NCI-H187 (cell line): Measurements from ENCODE around the gene IGSF21.
"Not testable (repeated sequence)": the region's sequence is repeated elsewhere in the genome, so short reads cannot be mapped to it uniquely, and the experiment has no call there.

Source experiments
- DNase-seq, 2 experiments: peaks; one replicate each; lab custom pipeline; 2025; lab: John Stamatoyannopoulos, UW

The IGSF21 gene

DNA sequence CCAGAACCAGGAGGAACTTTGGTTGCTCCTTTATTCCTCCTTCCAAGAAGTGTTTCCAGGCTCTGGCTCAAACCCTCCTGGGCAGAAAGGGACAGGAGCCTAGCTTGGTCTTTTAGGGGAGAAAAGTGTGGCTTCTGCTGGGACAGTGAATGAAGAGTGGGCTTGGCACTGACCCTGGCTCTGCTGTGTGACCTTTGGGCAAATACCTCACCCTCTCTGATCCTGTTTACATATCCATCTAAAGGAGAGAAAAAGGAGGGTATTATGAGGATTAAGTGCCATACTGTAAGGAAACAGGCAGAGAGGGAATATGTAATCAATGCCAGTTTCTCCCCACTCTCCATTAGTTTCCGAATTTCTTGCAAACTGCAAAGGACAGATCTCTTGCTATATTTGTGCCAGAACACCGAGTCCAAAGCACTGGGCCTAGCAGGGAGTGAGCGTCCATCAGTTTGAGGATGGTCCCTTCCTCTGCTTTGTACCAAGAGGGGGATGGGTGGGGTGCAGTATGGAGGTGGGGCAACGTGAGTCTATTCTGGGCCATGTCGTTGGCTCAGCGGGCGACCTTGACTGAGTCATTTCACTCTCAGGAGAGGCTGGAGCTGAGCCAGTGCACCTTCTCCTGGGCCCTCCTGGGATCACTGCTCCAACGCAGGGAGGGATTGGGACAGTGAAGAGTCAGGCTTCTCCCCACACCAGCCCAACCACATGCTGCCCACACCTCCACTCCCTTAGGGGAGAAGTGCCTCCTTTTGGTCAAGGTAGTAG lies 38.4 kb downstream of the IGSF21 start:
- DNase-seq: no peak

DNA sequence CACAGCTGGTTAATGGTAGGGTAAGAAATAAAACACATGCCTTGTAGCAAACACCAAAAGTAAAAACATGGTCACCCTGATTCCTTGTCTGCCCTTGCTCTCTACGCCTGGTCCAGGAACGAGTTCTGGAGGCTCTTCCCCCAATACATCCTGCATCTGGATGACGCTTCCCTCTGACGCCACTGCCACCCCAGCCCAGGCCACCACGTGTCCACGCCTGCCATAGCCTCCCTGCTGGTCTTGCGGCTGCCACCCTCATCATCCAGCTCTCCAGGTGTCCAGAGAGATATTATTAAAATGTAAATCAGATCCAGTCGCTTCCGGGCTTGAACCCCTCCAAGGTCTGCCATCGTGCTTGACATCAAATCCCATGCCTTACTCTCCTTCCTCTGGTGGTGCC lies 39.3 kb downstream of the IGSF21 start:
- no peak for DNase-seq

DNA sequence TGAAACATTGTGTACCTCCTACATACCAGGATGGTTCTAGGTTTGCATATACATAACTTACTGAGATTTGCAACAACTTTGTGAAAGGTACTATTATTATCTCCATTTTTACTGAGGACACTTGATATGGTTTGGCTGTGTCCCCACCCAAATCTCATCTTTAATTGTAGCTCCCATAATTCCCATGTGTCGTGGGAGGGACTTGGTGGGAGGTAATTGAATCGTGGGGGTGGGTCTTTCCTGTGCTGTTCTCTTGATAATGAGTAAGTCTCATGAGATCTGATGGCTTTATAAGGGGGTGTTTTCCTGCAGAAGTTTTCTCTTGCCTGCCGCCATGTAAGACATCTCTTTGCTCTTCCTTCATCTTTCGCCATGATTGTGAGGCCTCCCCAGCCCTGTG lies 40.1 kb downstream of the IGSF21 start:
- DNase-seq: no peak

DNA sequence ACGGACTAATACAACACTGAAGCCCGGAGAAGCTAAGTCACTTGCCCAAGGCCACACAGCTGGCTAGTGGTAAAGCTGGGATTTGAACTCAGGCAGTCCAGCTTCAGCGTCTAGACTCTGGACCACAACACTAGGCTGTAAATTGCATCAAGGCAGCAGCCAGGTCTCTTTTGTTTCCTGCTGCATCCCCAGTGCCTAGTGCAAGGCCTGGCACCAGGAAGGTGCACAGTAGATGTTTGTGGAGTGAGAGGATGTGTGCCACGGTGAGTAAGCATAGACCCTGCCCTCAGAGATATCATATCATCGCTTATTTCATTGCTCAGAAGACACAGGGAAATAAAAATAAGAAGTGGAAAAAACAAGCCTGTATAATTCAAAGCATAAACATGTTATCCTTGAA lies 40.9 kb downstream of the IGSF21 start:
- DNase-seq: no peak

DNA sequence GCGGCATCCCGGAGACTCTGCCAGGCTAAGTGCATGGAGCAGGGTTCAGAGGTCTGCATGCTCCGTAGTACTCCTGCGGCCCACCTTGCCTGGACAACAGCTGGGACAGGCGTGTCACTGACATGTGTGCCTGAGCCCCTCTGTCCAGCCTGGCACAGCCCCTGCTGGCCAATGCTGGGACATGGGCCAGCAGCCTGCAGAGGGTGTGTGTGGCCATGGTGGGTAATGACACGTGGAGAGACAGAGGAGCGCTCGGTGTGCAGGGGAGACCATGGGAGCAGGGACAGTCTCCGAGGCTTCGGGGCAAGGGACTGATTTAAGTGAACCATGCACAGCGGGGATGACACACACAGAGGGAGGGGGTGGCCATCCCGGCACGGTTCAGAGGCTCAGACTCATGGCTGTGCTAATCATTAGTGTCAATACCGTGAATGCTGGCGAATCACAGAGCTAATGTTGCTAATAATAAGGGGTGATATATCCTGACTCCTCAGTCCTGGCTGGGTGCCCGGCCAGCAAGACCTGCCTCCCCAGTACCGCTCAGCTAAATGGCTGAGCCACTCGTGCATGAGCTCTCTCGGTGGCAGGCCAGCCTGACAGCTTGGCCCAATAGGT lies 41.5 kb downstream of the IGSF21 start:
- no peak for DNase-seq

DNA sequence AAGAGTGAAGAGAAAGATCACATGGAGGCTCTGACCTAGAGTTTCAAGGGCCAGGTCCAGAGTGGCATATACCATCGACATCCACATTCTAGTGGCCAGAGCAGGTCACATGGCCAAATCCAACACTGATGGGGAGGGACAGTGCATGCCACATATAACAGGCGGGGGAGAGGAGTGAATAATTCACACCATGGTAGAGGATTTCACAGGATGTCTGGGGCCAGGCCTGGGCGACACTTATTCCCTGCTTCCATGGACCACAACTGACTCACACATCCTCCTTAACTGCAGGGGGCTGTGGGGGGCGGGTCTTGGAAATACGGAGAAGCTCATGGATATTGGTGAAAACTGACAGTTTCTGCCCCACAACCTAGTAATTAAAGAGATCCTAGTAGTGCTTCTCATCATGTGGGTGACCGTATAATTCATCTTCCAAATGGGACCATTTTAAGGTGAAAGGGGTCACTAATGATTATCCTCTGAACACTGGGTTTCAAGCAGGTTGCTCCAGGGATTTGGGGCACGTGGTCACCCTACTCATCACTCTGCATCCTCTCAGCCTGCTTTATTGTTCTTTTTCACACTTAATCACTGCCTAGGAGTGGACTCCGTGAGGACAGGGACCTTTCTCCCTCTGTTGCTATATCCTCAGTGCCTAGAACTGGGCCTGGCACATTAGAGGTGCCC lies 44.0 kb downstream of the IGSF21 start:
- no peak for DNase-seq

DNA sequence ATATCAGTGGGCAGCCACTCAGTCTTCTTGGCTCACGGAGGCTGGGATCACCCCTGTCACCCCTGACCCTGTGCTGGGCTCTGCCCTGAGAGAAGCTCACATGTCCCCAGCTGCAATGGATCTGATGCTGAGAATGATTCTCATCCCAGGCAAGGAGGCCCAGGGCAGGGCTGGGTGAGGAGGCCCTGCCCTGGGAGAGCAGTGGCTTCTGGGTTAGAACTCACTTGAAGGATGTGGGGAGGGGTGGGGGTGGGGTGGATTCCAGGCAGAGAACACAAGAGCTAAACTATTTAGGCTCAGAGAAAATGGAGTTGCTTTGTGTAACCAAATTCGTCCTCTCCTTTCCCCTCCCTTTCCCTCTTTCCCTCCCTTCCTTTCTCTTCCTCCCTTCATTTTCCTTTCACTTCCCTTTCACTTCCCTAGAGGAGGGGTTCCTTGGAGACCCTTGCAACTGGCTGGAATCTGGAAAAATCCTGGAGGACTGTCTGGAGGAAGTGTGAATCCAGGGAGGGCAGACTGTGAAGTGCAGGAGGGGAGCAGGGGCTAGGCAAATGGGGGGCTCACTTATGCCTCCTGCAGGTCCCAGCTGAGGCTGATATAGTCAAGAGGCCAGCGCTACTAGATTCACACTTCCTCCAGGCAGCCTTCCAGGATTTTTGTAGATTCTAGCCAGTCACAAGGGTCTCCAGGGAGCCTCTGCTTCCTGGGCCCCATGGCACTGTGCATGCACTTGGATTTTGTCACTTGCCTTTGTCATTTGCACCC lies 47.0 kb downstream of the IGSF21 start:
- no peak for DNase-seq

DNA sequence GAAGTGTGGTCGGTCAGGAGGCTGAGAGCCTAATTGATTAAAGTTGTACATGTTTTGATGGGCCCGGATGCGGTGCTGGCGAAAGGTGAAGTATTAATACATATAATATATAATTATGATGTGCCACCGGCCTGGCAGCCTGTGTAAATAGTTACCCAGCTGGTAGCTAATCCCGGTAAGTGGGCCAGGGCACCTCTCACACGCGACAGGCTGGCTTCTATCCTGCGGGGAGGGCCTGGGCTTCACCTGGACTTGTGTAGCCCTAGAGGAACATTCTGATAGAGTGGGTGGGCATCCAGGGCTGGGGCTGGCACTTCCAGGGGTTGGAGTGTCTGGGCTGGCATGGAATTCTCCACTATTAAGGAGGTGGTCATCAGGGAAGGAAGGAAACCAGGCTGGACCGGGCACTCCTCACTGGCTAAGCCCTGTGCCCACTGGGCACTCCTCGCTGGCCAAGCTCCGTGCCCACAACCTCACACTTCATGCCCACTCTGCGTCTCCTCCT lies 48.3 kb downstream of the IGSF21 start:
- DNase-seq: no peak

DNA sequence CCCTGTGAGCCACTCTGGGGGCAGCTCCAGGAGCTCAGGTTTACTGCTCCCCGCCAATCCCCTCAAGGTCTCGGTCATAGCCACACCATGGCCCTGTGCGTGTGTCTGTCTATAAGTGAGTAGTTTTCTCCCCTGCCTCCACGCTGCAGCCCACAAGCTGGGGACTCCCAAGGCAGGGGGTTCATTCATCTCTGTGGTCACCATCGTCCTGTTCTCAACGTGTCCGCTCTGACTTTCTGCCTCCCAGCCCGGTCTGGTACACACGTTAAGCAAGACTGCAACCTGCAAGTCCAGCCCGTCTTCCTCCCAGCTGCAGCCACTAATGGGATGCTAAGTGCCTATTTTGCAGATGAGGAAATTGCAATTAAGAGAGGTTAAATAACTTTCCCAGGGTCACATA lies 49.8 kb downstream of the IGSF21 start:
- DNase-seq: no peak

DNA sequence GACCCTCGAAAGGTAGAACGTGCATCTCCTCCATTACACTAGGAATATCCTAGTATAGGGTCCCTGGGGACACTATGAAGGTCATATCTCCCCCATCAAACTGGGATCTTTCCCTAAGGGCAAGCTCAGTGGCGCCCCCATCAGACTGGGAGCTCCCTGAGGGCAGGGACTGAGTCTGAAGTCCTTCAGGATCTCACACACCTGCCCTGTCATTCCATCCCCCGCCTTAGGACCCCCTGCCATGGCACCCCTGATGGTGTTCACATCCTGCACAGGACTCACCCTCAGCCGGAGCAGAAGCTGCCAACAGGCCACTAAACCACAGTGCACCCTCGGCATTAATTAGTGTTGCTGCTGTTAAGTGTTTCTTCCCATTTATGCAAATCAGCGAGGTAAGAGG lies 50.4 kb downstream of the IGSF21 start:
- DNase-seq: no peak

DNA sequence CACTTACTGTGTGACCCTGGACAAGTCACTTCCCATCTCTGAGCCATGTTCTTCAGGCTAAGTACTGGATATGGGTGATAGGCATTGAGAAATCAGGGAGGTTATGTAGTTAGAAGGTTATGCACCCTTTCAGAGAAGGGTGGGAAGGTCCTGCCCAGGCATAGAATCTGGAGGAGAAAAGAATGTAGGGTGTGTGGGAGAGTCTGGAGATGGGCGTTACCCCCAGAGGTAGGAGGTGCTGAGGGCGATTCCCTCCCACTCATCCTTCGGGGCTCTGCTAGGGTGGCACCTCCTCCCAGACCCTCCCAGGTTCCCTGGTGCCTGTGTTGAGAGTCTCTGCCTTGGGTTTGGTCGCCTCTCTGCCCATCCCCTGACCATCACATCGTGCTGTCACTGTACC lies 51.1 kb downstream of the IGSF21 start:
- DNase-seq: no peak

DNA sequence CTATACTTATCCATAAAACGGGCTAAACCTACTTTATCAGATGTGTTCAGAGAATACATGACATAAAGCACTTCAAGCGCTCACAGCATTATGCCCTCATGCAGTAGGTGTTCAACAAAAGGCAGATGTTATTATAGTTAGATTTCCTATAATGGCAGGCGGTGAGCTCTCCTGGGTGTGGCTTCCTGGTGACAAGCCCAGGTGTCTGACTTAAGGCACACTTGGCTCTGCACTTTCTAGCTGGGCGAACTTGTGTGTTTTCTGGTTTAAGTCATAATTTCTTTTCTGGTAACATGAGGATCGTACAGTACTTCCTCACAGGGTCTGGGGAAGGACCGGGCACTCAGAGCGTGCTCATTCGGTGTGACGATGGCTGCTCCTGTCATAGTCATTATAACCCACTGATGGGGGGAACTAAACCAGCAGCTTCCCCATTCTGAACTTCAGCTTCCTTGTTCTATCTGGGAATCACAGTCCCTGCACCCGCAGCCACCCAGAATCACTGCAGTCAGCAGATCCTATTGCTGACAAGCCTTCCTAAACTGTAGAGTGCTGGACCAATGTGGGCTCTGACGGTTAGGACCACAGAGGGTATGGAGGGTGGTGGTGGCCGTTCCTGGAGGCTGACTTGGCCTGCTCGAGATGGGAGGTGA lies 52.8 kb downstream of the IGSF21 start:
- no peak for DNase-seq

DNA sequence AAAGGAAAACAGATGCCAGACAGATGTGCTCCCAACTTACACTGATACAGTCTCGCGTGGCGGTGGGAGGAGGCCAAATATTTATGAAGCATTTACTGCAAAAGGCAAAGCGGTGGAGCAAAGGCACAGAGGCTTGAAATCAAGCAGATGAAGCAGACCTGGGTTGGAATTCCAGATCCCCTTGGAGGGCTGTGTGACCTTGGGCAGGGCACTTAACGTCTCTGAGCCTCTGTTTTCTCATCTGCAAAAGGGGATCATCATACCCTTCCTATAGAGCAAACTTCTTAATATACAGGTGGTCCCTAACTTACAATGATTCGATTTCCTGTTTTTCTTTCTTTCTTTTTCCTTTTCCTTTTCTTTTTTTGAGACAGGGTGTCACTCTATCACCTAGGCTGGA lies 54.1 kb downstream of the IGSF21 start:
- no peak for DNase-seq

DNA sequence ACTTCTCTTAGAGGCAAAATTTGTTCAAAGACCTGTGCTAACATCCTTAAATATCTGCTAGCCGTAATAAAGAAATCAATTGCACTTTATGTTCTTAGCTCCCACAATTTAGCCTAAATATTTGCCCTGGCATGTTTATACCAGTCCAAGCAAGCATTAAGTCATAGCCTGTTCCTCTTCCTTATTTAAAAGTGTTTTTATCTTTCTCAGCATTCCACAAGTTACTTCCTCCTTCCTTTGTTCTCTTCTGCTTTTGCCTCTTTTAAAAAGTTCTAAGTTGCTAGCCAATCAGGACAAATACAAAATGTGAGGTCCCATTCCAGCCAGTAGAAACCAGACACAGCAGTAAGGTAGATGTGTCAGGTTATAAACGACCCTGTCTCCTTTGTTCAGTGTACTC lies 58.0 kb downstream of the IGSF21 start:
- not testable (repeated sequence) for DNase-seq

DNA sequence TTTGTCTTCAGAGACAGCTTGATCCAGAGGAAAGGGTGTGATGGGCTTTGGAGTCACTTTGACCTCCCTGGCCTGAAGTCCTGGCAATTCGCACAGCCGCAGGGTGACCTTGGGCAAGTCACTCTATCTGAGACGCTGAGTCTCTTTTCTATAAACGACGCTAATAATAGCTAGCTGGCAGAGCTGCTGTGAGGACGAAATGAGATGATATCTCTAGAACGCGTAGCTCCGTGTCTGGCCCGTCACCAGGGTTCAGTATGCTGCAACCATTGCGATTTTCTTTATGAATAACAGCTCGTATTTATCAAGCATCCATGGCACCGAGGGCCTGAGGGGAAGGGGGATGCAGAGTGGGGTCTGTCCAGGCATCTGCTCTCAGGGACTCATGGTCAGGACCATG lies 58.7 kb downstream of the IGSF21 start:
- DNase-seq: no peak

DNA sequence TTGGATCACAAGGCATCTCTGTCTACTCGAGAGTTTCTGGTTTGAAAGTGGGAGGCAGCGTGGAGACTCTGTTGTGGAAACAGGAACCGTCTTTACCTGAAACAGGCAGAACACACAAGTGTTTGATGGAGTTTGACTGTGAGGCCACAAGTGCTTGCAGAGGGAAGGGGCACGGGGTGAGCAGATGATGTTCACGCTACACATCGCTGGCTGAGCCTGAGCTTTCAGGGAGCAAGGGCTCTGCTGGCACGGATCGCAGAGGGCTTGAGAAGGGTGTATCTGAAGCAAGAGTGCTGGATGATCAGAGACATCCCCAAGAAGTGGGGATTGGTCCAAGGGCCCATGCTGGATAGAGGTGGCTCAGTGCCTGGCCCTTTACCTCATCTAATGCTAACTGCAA lies 59.3 kb downstream of the IGSF21 start:
- DNase-seq: no peak

DNA sequence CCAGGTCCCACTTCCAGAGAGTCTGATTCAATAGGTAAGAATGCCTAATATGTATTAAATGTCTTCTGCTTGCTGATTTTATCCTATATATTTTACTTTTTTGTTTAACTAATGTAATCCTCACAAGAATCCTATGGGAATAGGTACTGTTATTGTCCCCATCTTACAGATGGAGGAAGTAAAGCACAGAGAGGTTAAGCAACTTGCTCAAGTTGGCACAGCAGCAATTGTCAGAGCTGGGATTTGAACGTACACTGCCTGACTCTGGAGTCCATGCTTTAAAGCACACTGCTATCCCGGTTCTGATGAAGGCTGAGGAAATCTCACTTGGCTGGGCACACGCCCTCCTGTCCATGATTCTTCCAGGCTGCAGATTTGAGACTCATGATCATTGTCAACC lies 62.8 kb downstream of the IGSF21 start:
- DNase-seq: no peak

DNA sequence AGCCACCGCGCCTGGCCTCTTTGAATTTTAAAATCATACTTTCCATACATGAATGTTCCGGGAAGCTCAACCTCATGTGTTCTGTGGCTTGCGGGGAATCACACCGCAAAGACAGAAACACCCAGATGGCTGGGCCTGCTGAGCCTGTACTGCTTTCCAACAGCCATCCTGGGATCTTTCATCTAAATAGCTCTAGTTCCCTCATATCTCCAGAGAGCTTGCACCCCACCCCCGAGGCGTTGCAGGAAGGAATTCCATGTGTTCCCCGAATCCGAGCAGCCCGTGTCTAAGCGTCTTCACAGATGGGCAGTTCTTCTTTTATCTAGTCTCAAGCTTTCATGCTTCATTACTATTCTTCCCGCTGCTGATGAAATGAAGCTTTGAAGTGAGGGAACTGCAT lies 66.4 kb downstream of the IGSF21 start:
- no peak for DNase-seq

DNA sequence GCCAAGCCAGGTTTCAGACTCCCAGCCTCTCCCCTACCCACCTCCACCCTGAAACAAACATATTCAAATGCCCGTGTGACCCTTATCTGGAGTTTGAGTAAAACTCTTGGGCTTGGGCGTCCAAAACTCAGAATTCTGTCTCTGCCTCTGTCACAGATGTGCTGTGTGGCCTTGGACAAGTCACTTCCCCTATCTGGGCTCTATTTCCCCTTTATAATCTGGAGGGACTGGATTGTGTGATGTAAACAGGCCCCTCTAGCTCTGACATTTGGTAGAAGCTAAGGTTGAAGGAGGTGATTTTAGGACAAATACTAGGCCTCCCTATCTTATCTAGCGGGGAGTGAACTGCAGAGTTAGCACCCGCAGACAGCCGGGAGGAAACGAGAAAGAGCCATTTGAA lies 67.5 kb downstream of the IGSF21 start:
- no peak for DNase-seq

DNA sequence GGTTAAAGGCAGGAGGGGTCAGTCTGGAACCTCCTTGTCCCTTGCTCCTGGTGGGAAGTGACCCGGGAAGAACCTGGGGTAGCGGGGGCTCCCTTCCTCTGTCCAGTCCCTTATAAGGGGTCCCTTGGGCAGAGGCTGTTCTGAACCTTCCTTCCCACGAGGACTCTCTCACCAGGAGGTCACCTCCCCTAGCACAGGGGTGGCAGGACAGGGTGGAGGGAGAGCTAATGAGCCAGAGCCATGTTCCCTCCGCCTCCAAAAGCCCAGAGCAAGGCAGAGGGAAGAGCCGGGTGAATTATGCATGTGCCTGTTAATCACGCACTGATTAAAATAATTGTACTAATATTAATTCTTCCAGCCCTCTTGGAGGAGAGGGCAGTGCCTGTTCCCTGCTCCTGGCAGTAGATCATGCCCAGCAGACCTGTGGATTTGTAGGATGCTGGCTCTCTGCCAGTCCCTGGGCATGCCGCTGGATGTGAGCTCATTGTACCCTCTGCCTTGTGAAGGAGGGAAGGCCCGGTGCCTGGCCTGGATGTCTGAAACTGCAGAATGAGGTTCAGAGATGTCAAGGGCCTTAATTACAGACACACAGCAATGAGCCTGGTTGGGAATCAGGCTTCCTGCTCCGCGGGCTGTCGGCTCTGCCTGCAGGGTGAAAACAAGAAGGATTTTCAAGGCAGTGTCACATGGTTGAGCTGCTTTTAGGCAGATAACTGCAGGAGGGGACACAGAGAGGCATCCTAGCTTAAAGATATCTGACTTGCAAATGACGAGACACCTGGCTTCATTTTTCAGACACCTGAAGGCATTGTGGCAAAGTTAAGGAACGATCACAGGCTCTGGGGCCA lies 68.2 kb downstream of the IGSF21 start:
- DNase-seq: no peak

DNA sequence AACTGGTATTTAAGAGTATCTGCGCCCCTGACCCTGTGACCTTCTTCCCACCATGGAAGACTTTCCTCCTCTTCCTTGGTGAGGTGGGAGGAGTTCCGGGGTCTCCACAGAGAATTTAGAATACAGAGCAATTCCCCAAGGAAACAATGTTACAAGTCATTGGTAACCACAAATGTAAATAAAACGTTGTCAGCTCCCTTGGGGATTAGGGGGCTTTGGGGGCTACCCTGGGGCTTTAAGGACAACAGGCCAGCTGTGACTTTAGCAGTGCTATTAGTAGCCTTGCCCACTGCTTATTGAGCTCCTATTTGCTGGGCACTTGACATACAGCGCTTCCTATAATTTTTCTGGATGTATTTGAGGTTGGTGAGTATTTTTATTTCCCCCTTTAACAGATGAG lies 69.0 kb downstream of the IGSF21 start:
- DNase-seq: no peak
